Hepatic stellate cell (primary cell): Measurements from ENCODE around the gene TPSG1.
A peak's percentile ranks its signal among the peaks of the same experiment; 100 is the strongest.

Source experiments
- DNase-seq: peaks from one replicate; pipeline ENCODE4 v3.0.0; 2011; ENCODE audit warnings: low spot score

TPSG1 gene

GRCh38 chr16:1176280-1176897 is 48.7 kb downstream of the TPSG1 start:
- DNase-seq = no peak

- DNase-seq = no peak
These were observed 49.3 kb downstream of the TPSG1 start for GRCh38 chr16:1175566-1176279.

GRCh38 chr16:1174477-1175357 is 50.4 kb downstream of the TPSG1 start:
- DNase-seq = peak; percentile 91

- no peak for DNase-seq
These were observed 51.1 kb downstream of the TPSG1 start for GRCh38 chr16:1173788-1174451.

- DNase-seq = no peak
These were observed 52.4 kb downstream of the TPSG1 start for GRCh38 chr16:1172651-1173050.

DNA sequence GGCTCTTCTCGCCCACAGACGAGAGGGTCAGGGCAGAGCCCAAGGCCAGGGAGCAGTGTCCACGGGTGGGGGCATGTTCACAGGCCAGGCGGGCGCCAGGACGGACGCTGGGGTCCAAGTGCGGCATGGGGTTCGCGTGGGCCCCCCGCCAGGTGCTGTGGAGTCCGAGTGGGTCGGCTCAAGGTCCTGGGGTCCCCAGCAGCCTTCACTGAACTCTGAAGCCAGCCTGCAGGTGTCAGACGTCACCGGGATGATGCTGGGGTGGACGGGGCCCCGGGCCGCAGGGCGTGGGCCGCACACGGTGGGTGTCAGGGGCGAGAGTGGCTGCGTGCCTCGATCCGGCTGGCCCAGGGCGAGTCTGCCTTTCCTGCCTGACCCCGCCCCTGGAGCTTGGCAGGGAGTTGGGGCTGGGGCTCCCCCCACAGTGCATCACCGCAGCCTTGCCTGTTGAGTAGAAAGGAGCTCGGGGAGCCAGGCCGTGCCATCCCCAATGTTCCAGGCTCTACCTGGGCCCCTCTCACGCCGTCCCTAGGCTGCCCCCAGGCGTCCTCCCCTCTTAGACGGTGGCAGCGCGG is 53.1 kb downstream of the TPSG1 start:
- no peak for DNase-seq
